ENCODE measurements around the gene MYL5.
A peak's percentile ranks its signal among the peaks of the same experiment; 100 is the strongest.

The MYL5 gene

GRCh38 chr4:677431-678293 lies 3.3 kb downstream of the MYL5 start:
- Histone ChIP-seq H3K36me3 (ENCODE audit: insufficient read depth, low read length) (no peaks in the 10 kb centered on the region), H2AFZ (ENCODE audit: low read length, unreplicated experiment) (no peak overlapping the region), H3K27ac (ENCODE audit: low read depth, low read length) (no peak overlapping the region), H3K4me1 (ENCODE audit: control insufficient read depth, insufficient read depth, low read length, unreplicated experiment) (peaks cover 27% of the 10 kb centered on the region), H3K4me3 (ENCODE audit: low read depth, low read length) (no peak overlapping the region), H3K79me2 (ENCODE audit: control insufficient read depth, insufficient read depth, low read length, unreplicated experiment) (peaks cover 14% of the 10 kb centered on the region), H3K27me3 (ENCODE audit: insufficient read depth, low read length) (no peaks in the 10 kb centered on the region)

DNA sequence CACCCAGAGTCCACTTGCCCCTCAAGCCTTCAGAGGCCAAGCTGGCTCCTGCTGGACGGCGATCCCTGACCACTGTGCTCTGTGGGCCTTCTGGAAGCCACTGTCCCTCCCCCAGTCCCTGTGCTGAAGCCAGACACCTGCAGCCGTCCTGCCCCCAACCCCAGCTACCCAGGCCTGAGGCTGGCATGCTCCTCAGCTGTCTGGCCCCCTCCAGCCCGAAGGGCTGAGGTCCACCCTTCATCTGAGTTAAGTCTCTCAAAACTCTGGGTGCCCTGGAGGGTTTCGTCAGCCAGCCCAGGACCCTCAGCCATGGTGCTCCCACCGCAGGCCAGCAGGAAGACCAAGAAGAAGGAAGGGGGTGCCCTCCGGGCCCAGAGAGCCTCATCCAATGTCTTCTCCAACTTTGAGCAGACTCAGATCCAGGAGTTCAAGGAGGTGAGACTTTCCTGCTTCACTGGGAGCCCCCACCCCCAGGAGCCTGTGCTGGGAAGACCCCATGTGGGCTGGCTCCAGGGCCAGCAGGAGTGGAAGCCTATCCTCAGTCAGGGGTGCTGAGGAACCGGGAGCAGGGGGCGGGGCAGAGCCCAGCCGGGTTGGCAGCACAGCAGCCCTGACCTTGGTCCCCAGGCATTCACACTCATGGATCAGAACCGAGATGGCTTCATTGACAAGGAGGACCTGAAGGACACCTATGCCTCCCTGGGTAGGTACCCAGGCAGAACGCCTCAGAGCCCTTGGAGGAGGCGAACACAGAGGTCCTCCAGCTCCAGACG lies 4.2 kb downstream of the MYL5 start:
- H3K79me2 ChIP-seq (ENCODE audit: control insufficient read depth, insufficient read depth, low read length, unreplicated experiment): peaks cover 6% of the 10 kb centered on the region
- H3K27me3 ChIP-seq (ENCODE audit: insufficient read depth, low read length): no peaks in the 10 kb centered on the region
- H3K4me3 ChIP-seq (ENCODE audit: low read depth, low read length): no peak overlapping the region
- H2AFZ ChIP-seq (ENCODE audit: low read length, unreplicated experiment): no peak overlapping the region
- H3K27ac ChIP-seq (ENCODE audit: low read depth, low read length): no peak overlapping the region
- peaks cover 23% of the 10 kb centered on the region for H3K4me1 ChIP-seq (ENCODE audit: control insufficient read depth, insufficient read depth, low read length, unreplicated experiment)
- no peaks in the 10 kb centered on the region for H3K36me3 ChIP-seq (ENCODE audit: insufficient read depth, low read length)

- H3K36me3 ChIP-seq (ENCODE audit: insufficient read depth, low read length): no peaks in the 10 kb centered on the region
- no peaks in the 10 kb centered on the region for H3K27me3 ChIP-seq (ENCODE audit: insufficient read depth, low read length)
- H3K27ac ChIP-seq (ENCODE audit: low read depth, low read length): no peak overlapping the region
- H3K4me3 ChIP-seq (ENCODE audit: low read depth, low read length): no peak overlapping the region
- H2AFZ ChIP-seq (ENCODE audit: low read length, unreplicated experiment): no peak overlapping the region
- peaks cover 6% of the 10 kb centered on the region for H3K79me2 ChIP-seq (ENCODE audit: control insufficient read depth, insufficient read depth, low read length, unreplicated experiment)
- H3K4me1 ChIP-seq (ENCODE audit: control insufficient read depth, insufficient read depth, low read length, unreplicated experiment): peaks cover 23% of the 10 kb centered on the region
Measured at GRCh38 chr4:679104-679481, 4.8 kb downstream of the MYL5 start.

- H3K27me3 ChIP-seq (ENCODE audit: insufficient read depth, low read length): no peaks in the 10 kb centered on the region
- no peak overlapping the region for H3K4me3 ChIP-seq (ENCODE audit: low read depth, low read length)
- H3K36me3 ChIP-seq (ENCODE audit: insufficient read depth, low read length): no peaks in the 10 kb centered on the region
- H3K4me1 ChIP-seq (ENCODE audit: control insufficient read depth, insufficient read depth, low read length, unreplicated experiment): peaks cover 23% of the 10 kb centered on the region
- H3K79me2 ChIP-seq (ENCODE audit: control insufficient read depth, insufficient read depth, low read length, unreplicated experiment): peaks cover 6% of the 10 kb centered on the region
- H2AFZ ChIP-seq (ENCODE audit: low read length, unreplicated experiment): no peak overlapping the region
- H3K27ac ChIP-seq (ENCODE audit: low read depth, low read length): no peak overlapping the region
Measured at GRCh38 chr4:679629-680028, 5.3 kb downstream of the MYL5 start.

GRCh38 chr4:680091-680490 lies 5.7 kb downstream of the MYL5 start:
- H2AFZ ChIP-seq (ENCODE audit: low read length, unreplicated experiment): no peak overlapping the region
- H3K4me3 ChIP-seq (ENCODE audit: low read depth, low read length): 0 out of 2 replicates have a peak overlapping the region, but pooled peaks have one; percentile 73
- H3K27me3 ChIP-seq (ENCODE audit: insufficient read depth, low read length): no peaks in the 10 kb centered on the region
- no peak overlapping the region for H3K27ac ChIP-seq (ENCODE audit: low read depth, low read length)
- H3K79me2 ChIP-seq (ENCODE audit: control insufficient read depth, insufficient read depth, low read length, unreplicated experiment): peaks cover 5% of the 10 kb centered on the region
- peaks cover 23% of the 10 kb centered on the region for H3K4me1 ChIP-seq (ENCODE audit: control insufficient read depth, insufficient read depth, low read length, unreplicated experiment)
- H3K36me3 ChIP-seq (ENCODE audit: insufficient read depth, low read length): no peaks in the 10 kb centered on the region

- Histone ChIP-seq H3K4me3 (ENCODE audit: low read depth, low read length) (peak overlapping the region; percentile 73), H3K27ac (ENCODE audit: low read depth, low read length) (no peak overlapping the region), H3K36me3 (ENCODE audit: insufficient read depth, low read length) (no peaks in the 10 kb centered on the region), H3K27me3 (ENCODE audit: insufficient read depth, low read length) (no peaks in the 10 kb centered on the region), H2AFZ (ENCODE audit: low read length, unreplicated experiment) (no peak overlapping the region), H3K79me2 (ENCODE audit: control insufficient read depth, insufficient read depth, low read length, unreplicated experiment) (peaks cover under 1% of the 10 kb centered on the region), H3K4me1 (ENCODE audit: control insufficient read depth, insufficient read depth, low read length, unreplicated experiment) (peaks cover 18% of the 10 kb centered on the region)
Measured at GRCh38 chr4:680551-680927, 6.2 kb downstream of the MYL5 start.

DNA sequence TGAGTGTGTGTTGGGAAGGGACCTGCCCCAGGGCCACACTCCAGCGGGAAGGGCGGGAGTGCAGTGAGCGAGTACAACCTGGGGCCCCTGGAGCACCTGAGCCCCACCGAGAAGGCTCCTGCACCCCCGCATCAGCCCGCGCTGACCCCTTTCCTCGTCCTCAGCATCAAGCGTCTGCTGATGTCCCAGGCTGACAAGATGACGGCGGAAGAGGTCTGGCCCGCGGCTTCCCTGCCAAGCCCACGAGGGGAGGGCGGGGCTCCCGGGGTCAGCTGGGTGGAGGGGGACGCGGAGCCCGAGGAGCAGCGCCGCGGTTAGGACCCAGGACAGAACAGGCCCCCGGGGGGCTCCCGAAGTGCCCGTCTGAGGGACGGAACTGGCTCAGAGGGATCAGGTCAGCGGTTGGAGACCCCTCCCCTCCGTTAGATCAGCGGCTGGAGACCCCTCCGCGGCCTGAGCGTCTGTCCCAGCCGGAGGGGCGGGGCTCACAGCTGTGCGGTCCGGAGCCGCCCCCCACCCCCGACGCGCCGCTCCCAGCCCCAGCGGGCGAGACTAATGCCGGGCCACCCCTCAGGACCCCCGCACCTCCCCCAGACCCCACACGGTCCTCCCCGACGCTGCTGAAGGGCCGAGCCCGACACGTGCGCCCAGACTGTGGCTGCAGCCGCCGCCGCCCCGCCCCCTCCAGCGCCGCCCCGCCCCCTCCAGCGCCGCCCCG lies 6.7 kb downstream of the MYL5 start:
- H3K4me1 ChIP-seq (ENCODE audit: control insufficient read depth, insufficient read depth, low read length, unreplicated experiment): peaks cover 14% of the 10 kb centered on the region
- H3K27ac ChIP-seq (ENCODE audit: low read depth, low read length): no peak overlapping the region
- peak overlapping the region; percentile 73 for H3K4me3 ChIP-seq (ENCODE audit: low read depth, low read length)
- H3K27me3 ChIP-seq (ENCODE audit: insufficient read depth, low read length): no peaks in the 10 kb centered on the region
- H2AFZ ChIP-seq (ENCODE audit: low read length, unreplicated experiment): peak overlapping the region; percentile 50
- no peaks in the 10 kb centered on the region for H3K79me2 ChIP-seq (ENCODE audit: control insufficient read depth, insufficient read depth, low read length, unreplicated experiment)
- H3K36me3 ChIP-seq (ENCODE audit: insufficient read depth, low read length): no peaks in the 10 kb centered on the region

- Histone ChIP-seq H3K27me3 (ENCODE audit: insufficient read depth, low read length) (no peaks in the 10 kb centered on the region), H3K4me1 (ENCODE audit: control insufficient read depth, insufficient read depth, low read length, unreplicated experiment) (peaks cover 18% of the 10 kb centered on the region), H3K36me3 (ENCODE audit: insufficient read depth, low read length) (no peaks in the 10 kb centered on the region), H3K27ac (ENCODE audit: low read depth, low read length) (no peak overlapping the region), H3K79me2 (ENCODE audit: control insufficient read depth, insufficient read depth, low read length, unreplicated experiment) (no peaks in the 10 kb centered on the region), H2AFZ (ENCODE audit: low read length, unreplicated experiment) (no peak overlapping the region), H3K4me3 (ENCODE audit: low read depth, low read length) (no peak overlapping the region)
Measured at GRCh38 chr4:681736-682451, 7.6 kb downstream of the MYL5 start.

DNA sequence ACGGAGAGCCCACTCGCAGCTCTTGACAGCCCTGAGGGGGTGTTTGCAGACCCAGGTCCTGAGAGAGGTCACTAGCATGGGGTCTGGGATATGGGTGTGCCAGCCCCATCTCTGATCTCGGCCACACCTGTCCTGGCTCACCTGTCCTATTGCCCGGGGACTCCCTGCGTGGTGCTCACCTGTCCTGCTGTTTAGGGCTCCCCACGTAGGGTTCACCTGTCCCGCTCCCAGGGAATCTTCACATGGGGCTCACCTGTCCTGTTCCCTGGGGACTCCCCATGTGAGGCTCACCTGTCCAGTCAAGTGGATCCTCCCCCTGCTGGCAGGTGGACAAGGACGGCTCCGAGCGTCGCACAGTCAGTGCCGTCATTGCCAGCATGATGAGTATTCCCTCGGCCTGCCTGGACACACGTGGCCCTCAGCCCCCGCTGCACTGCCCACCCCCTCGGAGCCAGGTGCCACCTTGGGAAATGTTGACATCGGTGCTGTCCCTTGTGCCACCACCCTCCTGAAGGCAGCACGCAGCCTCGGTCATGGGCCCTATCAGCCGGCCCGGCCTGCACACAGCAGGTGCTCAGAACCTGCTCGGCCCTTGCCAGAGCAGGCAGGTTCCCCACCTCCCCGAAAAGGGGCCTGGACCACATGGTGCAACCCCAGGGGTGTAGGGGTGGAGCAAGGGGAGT lies 8.3 kb downstream of the MYL5 start:
- Histone ChIP-seq H3K36me3 (ENCODE audit: insufficient read depth, low read length) (no peaks in the 10 kb centered on the region), H3K79me2 (ENCODE audit: control insufficient read depth, insufficient read depth, low read length, unreplicated experiment) (no peaks in the 10 kb centered on the region), H3K27me3 (ENCODE audit: insufficient read depth, low read length) (no peaks in the 10 kb centered on the region), H3K4me1 (ENCODE audit: control insufficient read depth, insufficient read depth, low read length, unreplicated experiment) (peaks cover 20% of the 10 kb centered on the region), H2AFZ (ENCODE audit: low read length, unreplicated experiment) (no peak overlapping the region), H3K27ac (ENCODE audit: low read depth, low read length) (no peak overlapping the region), H3K4me3 (ENCODE audit: low read depth, low read length) (no peak overlapping the region)
